Endothelial cell (in vitro differentiated cells): ENCODE data around the gene MPST. TPM values are rescaled to one million over a fixed set of nuclear protein-coding genes. Genes with fewer than 3 reads are reported as not detected.

Experiments used
- DNase-seq: peaks from one replicate; pipeline ENCODE4 v3.0.0; 2021; ENCODE audit warnings: low spot score
- H3K27ac Mint-ChIP-seq: one replicate; pipeline ENCODE4 v1.8.0; 2021; ENCODE audit warnings: mixed read lengths, inconsistent platforms; ENCODE audit not compliant: unreplicated experiment
- H3K27me3 Mint-ChIP-seq: one replicate; pipeline ENCODE4 v1.8.0; 2021; ENCODE audit warnings: mild to moderate bottlenecking, moderate library complexity, mixed read lengths, inconsistent platforms; ENCODE audit not compliant: unreplicated experiment
- H3K36me3 Mint-ChIP-seq: one replicate; pipeline ENCODE4 v1.8.0; 2021; ENCODE audit warnings: mild to moderate bottlenecking, low read depth, mixed read lengths, inconsistent platforms; ENCODE audit not compliant: unreplicated experiment
- H3K4me1 Mint-ChIP-seq: one replicate; pipeline ENCODE4 v1.8.0; 2021; ENCODE audit warnings: mild to moderate bottlenecking, mixed read lengths, inconsistent platforms; ENCODE audit not compliant: unreplicated experiment
- H3K4me3 Mint-ChIP-seq: one replicate; pipeline ENCODE4 v1.8.0; 2021; ENCODE audit warnings: mild to moderate bottlenecking, mixed read lengths, inconsistent platforms; ENCODE audit not compliant: unreplicated experiment
- H3K9me3 Mint-ChIP-seq: one replicate; pipeline ENCODE4 v1.8.0; 2021; ENCODE audit warnings: mixed read lengths, inconsistent platforms; ENCODE audit not compliant: unreplicated experiment
- CTCF ChIP-seq: fragments of 200-600 bp; sonication (generic); IDR thresholded peaks from one replicate; pipeline ENCODE4 v1.5.0; 2021; ENCODE audit warnings: antibody characterized with exemption; ENCODE audit not compliant: unreplicated experiment
- total RNA-seq: library from RNA; stranded (reverse); fragmentation: NEBNext Ultra II Directional; extraction: Animal tissue kit (Norgen Biotek cat#: 25700); gene quantifications from one replicate; pipeline ENCODE4 v1.2.1, GENCODE V29; 2021; ENCODE audit not compliant: unreplicated experiment

Gene MPST
- total RNA-seq, 1 donor from 2014 or later, result 78.7 TPM

DNA sequence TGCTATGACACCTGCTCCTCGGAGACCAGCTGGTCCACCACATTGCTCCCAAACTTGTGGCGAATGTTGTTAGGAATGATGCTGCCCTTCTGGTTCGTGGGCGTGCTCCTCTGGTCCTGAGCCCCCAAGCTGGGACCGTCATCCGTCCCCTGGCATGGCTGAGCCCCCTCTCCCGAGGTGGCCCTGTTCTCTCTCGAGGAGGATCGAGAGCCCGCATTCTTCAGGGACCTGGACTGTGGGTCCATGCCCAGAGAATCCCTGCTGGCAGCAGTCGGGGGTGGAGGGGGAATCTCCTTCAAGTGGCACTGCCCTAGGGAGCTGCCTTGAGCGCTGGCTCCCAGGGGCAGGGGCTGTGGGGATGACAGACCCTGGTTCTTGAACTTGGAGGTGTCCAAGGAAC, 17.7 kb upstream of the MPST start:
- DNase-seq, result no peak
- peaks cover 2% of the 10 kb centered on the region for H3K4me1 Mint-ChIP-seq
- no peak for TF ChIP-seq CTCF
- no peak overlapping the region for H3K27ac Mint-ChIP-seq
- peaks cover 3% of the 10 kb centered on the region for H3K36me3 Mint-ChIP-seq
- no peaks in the 10 kb centered on the region for H3K9me3 Mint-ChIP-seq
- peaks cover 3% of the 10 kb centered on the region for H3K27me3 Mint-ChIP-seq
- H3K4me3 Mint-ChIP-seq, result no peak overlapping the region

- DNase-seq, result no peak
- Mint-ChIP-seq H3K36me3 (peaks cover 3% of the 10 kb centered on the region), H3K27ac (no peak overlapping the region), H3K9me3 (no peaks in the 10 kb centered on the region), H3K27me3 (peaks cover 3% of the 10 kb centered on the region), H3K4me1 (peaks cover 6% of the 10 kb centered on the region), H3K4me3 (no peak overlapping the region)
- TF ChIP-seq CTCF, result no peak
These were observed 16.9 kb upstream of the MPST start for GRCh38 chr22:37002633-37003032.

- Mint-ChIP-seq H3K4me3 (no peak overlapping the region), H3K27ac (peak overlapping the region; percentile 78), H3K9me3 (no peaks in the 10 kb centered on the region), H3K36me3 (no peaks in the 10 kb centered on the region), H3K4me1 (peaks cover 28% of the 10 kb centered on the region), H3K27me3 (peaks cover 3% of the 10 kb centered on the region)
- TF ChIP-seq CTCF, result no peak
- DNase-seq, result no peak
These were observed 11.9 kb upstream of the MPST start for GRCh38 chr22:37007651-37008050.

GRCh38 chr22:37008365-37008764, 11.2 kb upstream of the MPST start:
- Mint-ChIP-seq H3K4me1 (peaks cover 28% of the 10 kb centered on the region), H3K27me3 (peaks cover 3% of the 10 kb centered on the region), H3K27ac (peak overlapping the region; percentile 78), H3K4me3 (no peak overlapping the region), H3K36me3 (no peaks in the 10 kb centered on the region), H3K9me3 (no peaks in the 10 kb centered on the region)
- TF ChIP-seq CTCF, result no peak
- peak; percentile 29 for DNase-seq

DNA sequence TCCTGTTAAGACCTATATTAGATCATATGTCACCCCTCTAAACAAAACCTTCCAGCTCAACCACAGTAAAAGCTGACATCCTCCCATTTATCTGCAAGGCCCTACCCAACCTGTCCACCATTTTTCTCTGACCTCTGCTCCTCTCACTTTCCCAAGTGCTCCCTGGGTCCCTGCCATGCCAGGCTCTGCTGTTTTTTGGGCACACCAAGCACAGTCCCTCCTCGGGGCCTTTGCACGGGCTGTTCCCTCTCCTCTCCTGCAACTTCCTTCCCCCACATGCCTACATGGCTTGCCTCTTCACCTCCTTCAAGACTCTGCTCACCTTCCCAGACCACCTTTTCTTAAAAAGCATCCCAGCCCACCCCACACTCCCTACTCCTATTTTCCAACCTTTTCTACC, 10.1 kb upstream of the MPST start:
- Mint-ChIP-seq H3K27ac (no peak overlapping the region), H3K27me3 (peaks cover 3% of the 10 kb centered on the region), H3K4me1 (peaks cover 28% of the 10 kb centered on the region), H3K36me3 (no peaks in the 10 kb centered on the region), H3K4me3 (no peak overlapping the region), H3K9me3 (no peaks in the 10 kb centered on the region)
- TF ChIP-seq CTCF, result no peak
- DNase-seq, result no peak
